HG02885 (cell line): ENCODE measurements around the gene SCAF11.
A peak's percentile ranks its signal among the peaks of the same experiment; 100 is the strongest.

Experiments used
- ATAC-seq: cut with Tn5 transposase; IDR thresholded peaks from one replicate; pipeline ENCODE4 v1.9.1; 2021; ENCODE audit warnings: mild to moderate bottlenecking; ENCODE audit not compliant: unreplicated experiment, poor library complexity

Gene SCAF11

GRCh38 chr12:45933504-45933903 is 56.9 kb downstream of the SCAF11 start:
- no peak for ATAC-seq

- no peak for ATAC-seq
Measured at GRCh38 chr12:45930369-45930768, 60.0 kb downstream of the SCAF11 start.

GRCh38 chr12:45928309-45928708 is 62.1 kb downstream of the SCAF11 start:
- ATAC-seq = no peak

GRCh38 chr12:45918818-45919217 is 71.6 kb downstream of the SCAF11 start:
- ATAC-seq = no peak

GRCh38 chr12:45915405-45915804 is 75.0 kb downstream of the SCAF11 start:
- no peak for ATAC-seq

GRCh38 chr12:45914090-45914489 is 76.3 kb downstream of the SCAF11 start:
- peak; percentile 59 for ATAC-seq

GRCh38 chr12:45913631-45914030 is 76.7 kb downstream of the SCAF11 start:
- ATAC-seq = no peak

DNA sequence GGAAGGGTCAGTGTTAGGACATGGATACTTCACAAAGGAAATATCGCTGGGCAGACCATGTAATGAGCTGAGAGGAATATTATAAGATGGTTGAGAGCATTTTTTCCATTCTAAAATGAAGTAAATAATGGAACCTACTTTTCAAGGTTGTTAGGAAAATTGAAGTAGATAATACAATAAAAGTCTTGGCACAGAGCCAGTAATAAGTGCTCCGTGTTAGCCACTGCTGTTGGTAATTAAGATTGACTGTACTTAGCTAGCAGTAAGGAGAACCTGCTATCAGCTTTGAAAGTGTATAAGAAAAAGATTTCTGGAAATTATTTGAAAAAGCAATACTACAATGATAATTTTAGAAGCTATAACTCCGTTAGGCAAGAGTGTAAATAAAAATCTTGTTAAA is 77.6 kb downstream of the SCAF11 start:
- ATAC-seq = no peak

DNA sequence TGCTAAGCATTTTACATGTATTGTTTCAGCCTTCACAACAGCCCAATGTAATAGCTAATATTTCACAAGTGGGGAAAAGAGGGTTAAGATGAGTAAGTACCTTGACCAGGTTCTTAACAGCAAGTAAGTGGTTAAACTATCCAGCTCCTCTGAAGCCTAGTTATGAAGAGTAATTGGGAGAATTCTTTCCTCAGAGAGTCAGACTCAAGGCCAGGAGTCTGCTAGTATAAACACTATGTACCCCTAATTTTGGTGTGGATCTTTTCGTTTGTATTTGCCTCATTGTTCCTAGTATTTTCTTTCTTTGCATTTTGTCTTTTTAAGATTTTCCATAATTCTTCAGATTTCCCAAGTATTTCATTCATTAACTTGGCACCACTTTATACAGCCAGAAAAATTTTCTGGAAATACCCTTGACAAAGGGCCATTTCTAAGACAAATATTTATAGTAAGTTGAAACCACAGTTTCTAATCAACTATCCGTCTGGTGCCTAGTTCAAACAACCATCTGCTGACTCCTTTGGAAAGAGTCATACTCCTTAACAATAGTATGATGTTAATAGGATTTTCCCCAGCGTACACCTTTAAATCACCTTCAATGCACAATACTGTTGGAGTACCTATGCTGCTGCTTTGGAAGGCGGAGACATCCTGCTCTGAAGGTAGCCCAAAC is 81.2 kb downstream of the SCAF11 start:
- no peak for ATAC-seq

DNA sequence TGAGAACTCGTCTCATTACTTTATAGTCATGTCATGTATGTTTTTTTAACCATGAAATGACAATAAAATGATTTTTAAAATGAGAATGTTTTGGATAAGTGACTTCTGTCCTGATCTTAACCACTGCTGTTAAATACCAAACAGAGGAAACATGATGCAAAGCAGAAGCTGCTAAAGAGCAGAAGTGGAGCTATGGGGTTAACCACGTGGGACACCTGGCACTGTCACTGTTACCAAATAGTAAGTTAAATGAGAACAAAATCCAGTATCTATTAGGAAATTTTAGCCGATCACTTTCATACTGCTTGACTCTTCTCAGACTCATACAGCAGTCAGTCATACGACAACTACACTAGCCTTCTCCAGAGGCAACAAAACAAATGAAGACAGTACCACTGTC is 82.4 kb downstream of the SCAF11 start:
- ATAC-seq = peak; percentile 82

DNA sequence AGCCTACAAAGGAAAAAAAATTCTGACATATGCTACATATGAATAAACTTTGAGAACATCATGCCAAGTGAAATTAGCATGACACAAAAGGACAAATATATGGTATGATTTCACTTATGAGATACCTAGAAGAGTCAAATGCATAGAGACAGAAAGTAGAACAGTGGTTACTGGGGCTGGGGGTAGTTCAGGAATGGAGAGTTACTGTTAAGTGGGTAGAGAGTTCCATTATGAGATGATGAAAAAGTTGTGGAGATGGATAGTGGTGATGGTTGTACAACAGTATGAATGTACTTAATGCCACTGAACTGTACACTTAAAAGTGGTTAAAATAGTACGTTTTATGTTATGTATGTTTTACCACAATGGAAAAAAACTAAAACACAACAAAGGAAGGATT is 92.3 kb downstream of the SCAF11 start:
- no peak for ATAC-seq

GRCh38 chr12:45895961-45896360 is 94.4 kb downstream of the SCAF11 start:
- no peak for ATAC-seq

- ATAC-seq = no peak
Measured at GRCh38 chr12:45893240-45893639, 97.1 kb downstream of the SCAF11 start.

DNA sequence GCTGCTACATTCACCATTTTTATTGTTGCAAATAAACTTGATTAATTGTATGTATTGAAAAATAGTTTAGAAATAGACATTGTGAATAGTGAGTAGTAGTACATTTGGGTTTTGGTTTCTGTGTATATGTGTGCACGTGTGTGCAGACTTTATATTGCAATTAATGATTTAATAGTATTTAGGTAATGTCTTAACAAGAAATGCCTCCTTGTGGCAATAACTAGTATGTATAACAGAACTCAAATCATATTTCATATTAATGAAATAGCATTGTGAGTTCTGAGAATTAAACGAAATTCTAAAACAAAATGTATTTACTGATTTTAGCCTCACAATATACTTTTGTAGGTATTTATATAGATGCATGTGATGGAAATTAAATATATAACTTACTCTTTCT is 100.1 kb downstream of the SCAF11 start:
- ATAC-seq = no peak

- no peak for ATAC-seq
Measured at GRCh38 chr12:45887544-45887943, 102.8 kb downstream of the SCAF11 start.

- ATAC-seq = no peak
Measured at GRCh38 chr12:45886685-45887084, 103.7 kb downstream of the SCAF11 start.

DNA sequence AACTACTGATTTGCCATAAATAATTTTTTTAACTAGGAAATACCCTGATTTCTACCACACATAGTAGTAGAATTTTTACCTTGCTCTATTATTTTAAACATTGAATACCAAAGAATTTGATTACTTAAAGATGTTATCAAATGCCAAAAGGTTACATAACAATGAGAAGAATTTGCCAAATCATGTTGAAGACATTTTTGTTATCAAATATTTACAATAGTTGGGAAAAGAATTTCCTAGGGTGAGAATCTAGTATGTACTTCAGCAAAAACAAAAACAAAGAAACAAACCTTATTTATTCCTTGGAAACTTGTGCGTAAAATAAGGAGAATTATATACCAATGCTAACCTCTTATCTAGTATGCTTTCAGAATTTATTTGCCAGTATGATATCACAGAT is 107.2 kb downstream of the SCAF11 start:
- ATAC-seq = no peak

- no peak for ATAC-seq
Measured at GRCh38 chr12:45880533-45880932, 109.8 kb downstream of the SCAF11 start.

DNA sequence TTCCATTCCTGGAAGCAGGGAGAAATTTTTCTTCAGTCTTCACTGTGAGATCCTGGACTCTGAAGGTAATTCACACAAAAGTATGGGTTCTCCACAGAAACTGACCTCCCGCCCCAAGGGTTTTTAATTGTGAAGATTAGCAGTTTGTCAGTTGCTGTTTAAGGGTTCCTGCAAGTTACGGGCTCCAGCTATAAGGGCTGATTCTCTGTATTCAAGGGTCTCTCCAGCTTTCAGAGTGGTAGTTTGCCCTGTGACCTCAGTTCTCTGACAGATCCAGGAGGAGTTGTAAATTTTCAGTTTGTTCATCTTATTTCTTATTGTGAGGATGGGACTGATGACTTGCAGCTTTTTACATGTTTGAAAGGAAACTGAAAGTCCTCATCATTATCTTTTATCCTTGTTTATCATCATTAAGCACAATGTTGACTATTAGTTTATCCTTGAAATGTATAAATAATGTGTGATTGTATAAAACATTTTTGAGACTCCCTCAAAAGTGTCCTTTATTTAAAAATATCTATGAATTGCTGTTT is 110.9 kb downstream of the SCAF11 start:
- ATAC-seq = no peak

GRCh38 chr12:45878630-45879255 is 111.6 kb downstream of the SCAF11 start:
- ATAC-seq = no peak

- ATAC-seq = no peak
Measured at GRCh38 chr12:45877069-45877468, 113.3 kb downstream of the SCAF11 start.

DNA sequence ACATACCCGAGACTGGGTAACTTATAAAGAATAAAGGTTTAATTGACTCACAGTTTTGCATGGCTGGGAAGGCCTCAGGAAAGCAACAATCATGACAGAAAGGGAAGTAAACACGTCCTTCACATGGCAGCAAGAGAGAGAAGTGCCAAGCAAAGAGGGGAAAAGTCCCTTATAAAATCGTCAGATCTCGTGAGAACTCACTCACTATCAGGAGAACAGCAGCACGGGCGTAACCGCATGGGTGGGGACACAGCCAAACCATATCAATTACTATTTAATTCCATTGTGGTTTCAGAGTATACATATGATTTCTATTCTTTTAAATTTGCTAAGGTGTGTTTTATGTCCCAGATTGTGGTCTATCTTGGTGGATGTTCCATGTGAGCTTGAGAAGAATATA is 117.9 kb downstream of the SCAF11 start:
- ATAC-seq = no peak
